ENCODE measurements around the gene AFAP1L1.

- TF ChIP-seq CSRNP3 (CRISPR knock-in tag; IDR thresholded peaks at IDR 0.05) (no peak), OSR1 (CRISPR knock-in tag; IDR thresholded peaks at IDR 0.05) (no peak), PATZ1 (CRISPR knock-in tag; IDR thresholded peaks at IDR 0.05; ENCODE audit: borderline replicate concordance) (no peak)
Observed at GRCh38 chr5:149280802-149281201, 9.1 kb downstream of the AFAP1L1 start.
